Neural cell (in vitro differentiated cells): ENCODE results near the gene KDM3B. TPM values are rescaled to one million over a fixed set of nuclear protein-coding genes. Genes with fewer than 3 reads are reported as not detected.

Source experiments
- H2AFZ ChIP-seq: fragments of 200-600, 300-800 bp; sonication (generic), shearing (Covaris generic); 2 replicates; pipeline ENCODE4 v1.6.0; 2014; ENCODE audit warnings: low read depth, mild to moderate bottlenecking, antibody characterized with exemption, low read length, moderate library complexity
- H3F3A ChIP-seq: fragments of 200-600 bp; shearing (Covaris generic); 2 replicates; pipeline ENCODE4 v1.6.1; 2016; ENCODE audit warnings: mild to moderate bottlenecking, moderate library complexity, mixed read lengths, antibody characterized with exemption, low read length; ENCODE audit not compliant: insufficient read depth, poor library complexity, severe bottlenecking
- H3K27ac ChIP-seq: fragments of 200-600, 300-800 bp; sonication (generic), shearing (Covaris generic); 2 replicates; pipeline ENCODE4 v1.5.1; 2014; ENCODE audit warnings: mild to moderate bottlenecking, low read length, moderate library complexity
- H3K27me3 ChIP-seq: fragments of 300-800, 200-600 bp; sonication (generic), shearing (Covaris generic); 2 replicates; pipeline ENCODE4 v1.6.0; 2014; ENCODE audit warnings: mild to moderate bottlenecking, low read depth, low read length, moderate library complexity; ENCODE audit not compliant: insufficient read depth
- H3K36me3 ChIP-seq: fragments of 300-800, 200-600 bp; sonication (generic), shearing (Covaris generic); 2 replicates; pipeline ENCODE4 v1.5.1; 2014; ENCODE audit warnings: mild to moderate bottlenecking, antibody characterized with exemption, low read length, moderate library complexity; ENCODE audit not compliant: insufficient read depth
- H3K4me2 ChIP-seq: fragments of 300-800, 200-600 bp; sonication (generic), shearing (Covaris generic); 2 replicates; pipeline ENCODE4 v1.6.0; 2014; ENCODE audit warnings: mild to moderate bottlenecking, low read length
- H3K4me3 ChIP-seq: fragments of 300-800, 200-600 bp; sonication (generic), shearing (Covaris generic); 2 replicates; pipeline ENCODE4 v1.5.1; 2014; ENCODE audit warnings: mild to moderate bottlenecking, low read length, moderate library complexity
- H3K79me2 ChIP-seq: fragments of 200-600 bp; shearing (Covaris generic); replicated peaks from 2 replicates; pipeline ENCODE4 v1.6.0; 2014; ENCODE audit warnings: mild to moderate bottlenecking, low read length, moderate library complexity; ENCODE audit not compliant: insufficient read depth
- H3K9ac ChIP-seq: fragments of 300-800, 200-600 bp; sonication (generic), shearing (Covaris generic); 2 replicates; pipeline ENCODE4 v1.6.1; 2016; ENCODE audit warnings: mild to moderate bottlenecking, low read length, mixed read lengths
- H3K9me2 ChIP-seq: fragments of 200-600 bp; shearing (Covaris generic); 2 replicates; pipeline ENCODE4 v1.6.1; 2016; ENCODE audit warnings: mild to moderate bottlenecking, low read length, mixed read lengths; ENCODE audit not compliant: insufficient read depth
- H3K9me3 ChIP-seq: fragments of 200-600, 300-800 bp; sonication (generic), shearing (Covaris generic); 2 replicates; pipeline ENCODE4 v1.6.1; 2016; ENCODE audit warnings: mild to moderate bottlenecking, mixed run types, low read length, moderate library complexity, mixed read lengths
- H4K20me1 ChIP-seq: fragments of 200-600 bp; shearing (Covaris generic); 2 replicates; pipeline ENCODE4 v1.6.1; 2016; ENCODE audit warnings: mild to moderate bottlenecking, mixed run types; ENCODE audit not compliant: insufficient read depth
- CTCF ChIP-seq: fragments of 450-650 bp; IDR thresholded peaks from 2 replicates; pipeline ENCODE4 v1.5.1; 2014; ENCODE audit warnings: antibody characterized with exemption, mild to moderate bottlenecking, moderate library complexity; ENCODE audit not compliant: poor library complexity, severe bottlenecking
- EP300 ChIP-seq: fragments of 450-650 bp; conservative IDR thresholded peaks from 2 replicates; pipeline ENCODE4 v1.6.1; 2014; ENCODE audit warnings: antibody characterized with exemption, mild to moderate bottlenecking, moderate library complexity; ENCODE audit not compliant: poor library complexity, severe bottlenecking
- EZH2 ChIP-seq: fragments of 200-600, 300-800 bp; shearing (Covaris generic), sonication (generic); IDR thresholded peaks from 2 replicates; pipeline ENCODE4 v1.6.1; 2014; ENCODE audit warnings: antibody characterized with exemption, low read length, borderline replicate concordance, mild to moderate bottlenecking; ENCODE audit not compliant: insufficient read depth, poor library complexity, severe bottlenecking
- MXI1 ChIP-seq: fragments of 450-650 bp; conservative IDR thresholded peaks from 2 replicates; pipeline ENCODE4 v1.6.1; 2014; ENCODE audit warnings: antibody characterized with exemption, mild to moderate bottlenecking; ENCODE audit not compliant: poor library complexity, severe bottlenecking
- POLR2AphosphoS5 ChIP-seq: IDR thresholded peaks from 2 replicates; pipeline ENCODE4 v1.6.1; 2012
- RAD21 ChIP-seq: fragments of 450-650 bp; conservative IDR thresholded peaks from 2 replicates; pipeline ENCODE4 v1.6.1; 2014; ENCODE audit warnings: antibody characterized with exemption, mild to moderate bottlenecking, moderate library complexity
- REST ChIP-seq: IDR thresholded peaks from 2 replicates; pipeline ENCODE4 v1.6.1; 2012; ENCODE audit warnings: borderline replicate concordance
- SMC3 ChIP-seq: fragments of 450-650 bp; conservative IDR thresholded peaks from 2 replicates; pipeline ENCODE4 v1.6.1; 2014; ENCODE audit warnings: antibody characterized with exemption, mild to moderate bottlenecking, moderate library complexity; ENCODE audit not compliant: poor library complexity
- TAF1 ChIP-seq: IDR thresholded peaks from 2 replicates; pipeline ENCODE4 v1.6.1; 2012; ENCODE audit warnings: low read depth
- polyA plus RNA-seq: library from polyadenylated mRNA; depleted of rRNA; stranded (reverse); fragments of >200 nt; gene quantifications from 2 replicates; pipeline ENCODE4 v1.2.3, GENCODE V29; 2014

KDM3B gene
- polyA plus RNA-seq, 1 donor from 2014 or later: 58.7 TPM

GRCh38 chr5:138303372-138303771 lies 49.1 kb upstream of the KDM3B start:
- Histone ChIP-seq H3K9me3 (no peaks in the 10 kb centered on the region), H2AFZ (no peak overlapping the region), H3K9ac (no peak overlapping the region), H4K20me1 (no peaks in the 10 kb centered on the region), H3K4me3 (no peak overlapping the region), H3K4me2 (no peak overlapping the region), H3F3A (no peaks in the 10 kb centered on the region), H3K27me3 (no peaks in the 10 kb centered on the region), H3K79me2 (no peaks in the 10 kb centered on the region), H3K9me2 (no peaks in the 10 kb centered on the region), H3K27ac (no peak overlapping the region), H3K36me3 (no peaks in the 10 kb centered on the region)
- TF ChIP-seq MXI1 (no peak), RAD21 (no peak), CTCF (no peak), POLR2AphosphoS5 (no peak), EZH2 (no peak), EP300 (no peak), REST (no peak), TAF1 (no peak), SMC3 (no peak)

GRCh38 chr5:138305797-138306196 lies 46.7 kb upstream of the KDM3B start:
- no peak overlapping the region for H3K4me3 ChIP-seq
- no peaks in the 10 kb centered on the region for H3K27me3 ChIP-seq
- H3K79me2 ChIP-seq: no peaks in the 10 kb centered on the region
- no peaks in the 10 kb centered on the region for H3K9me2 ChIP-seq
- H3K9ac ChIP-seq: no peak overlapping the region
- no peak overlapping the region for H3K27ac ChIP-seq
- no peaks in the 10 kb centered on the region for H3F3A ChIP-seq
- H2AFZ ChIP-seq: no peak overlapping the region
- H3K9me3 ChIP-seq: no peaks in the 10 kb centered on the region
- no peak overlapping the region for H3K4me2 ChIP-seq
- no peaks in the 10 kb centered on the region for H3K36me3 ChIP-seq
- no peak for TF ChIP-seq MXI1
- no peak for TF ChIP-seq RAD21
- TF ChIP-seq SMC3: no peak
- no peak for TF ChIP-seq CTCF
- TF ChIP-seq EP300: no peak
- no peak for TF ChIP-seq POLR2AphosphoS5
- no peak for TF ChIP-seq REST
- TF ChIP-seq EZH2: no peak
- no peak for TF ChIP-seq TAF1
- H4K20me1 ChIP-seq: no peaks in the 10 kb centered on the region
